K562 (cell line): ENCODE data around the gene RPL34. TPM values are rescaled to one million over a fixed set of nuclear protein-coding genes. Genes with fewer than 3 reads are reported as not detected.

ENCODE experiments used
- ATAC-seq: fragments of 200-7000 bp; cut with Tn5 transposase; 3 replicates; pipeline ENCODE4 v1.9.1; 2020; ENCODE audit warnings: moderate library complexity
- BruUV-seq: library from RNA; stranded (reverse); fragments of 400-500 nt; replicated peaks from 2 replicates; lab custom pipeline; 2021; lab: Mats Ljungman, UMichigan
- CTCF ChIA-PET: fragments of 300-600 bp; formaldehyde crosslinking; extraction: SDS; loops from one replicate; lab custom pipeline; 2021; ENCODE audit warnings: low intra/inter-chr PET ratio; lab: Yijun Ruan, JAX
- POLR2A ChIA-PET: fragments of 300-600, 350-650 bp; sonication (Branson Sonifier 250); formaldehyde crosslinking; extraction: SDS; loops from one replicate; lab custom pipeline; 2021; ENCODE audit warnings: antibody characterized with exemption, inconsistent platforms; lab: Yijun Ruan, JAX
- DNase-seq, 4 experiments: peaks; one replicate each; pipeline versions ENCODE4 v3.0.0 to v3.0.0-alpha.2; 2011 to 2018; ENCODE audit warnings: low spot score in 3 of 4, mixed read lengths in 3 of 4; ENCODE audit errors: extremely low read depth in 1 of 4
- FAIRE-seq: peaks from 2 replicates; lab custom pipeline; 2011; peaks lifted over from hg19 to GRCh38; lab: Jason Lieb, UNC
- H2AFZ ChIP-seq: 2 replicates; pipeline ENCODE4 v1.6.0; 2011; ENCODE audit warnings: low read depth, low read length, control low read depth, inconsistent platforms
- H3K27ac ChIP-seq: fragments of 200-600 bp; 3 replicates; pipeline ENCODE4 v1.8.0; 2011; ENCODE audit warnings: low read depth, mild to moderate bottlenecking, control low read depth, inconsistent platforms, low read length, moderate library complexity, mixed read lengths; ENCODE audit errors: extremely low read depth
- H3K27me3 ChIP-seq, 2 experiments: fragments of 300-600 bp in 1 of 2; 2 replicates in 1 of 2; 3 replicates in 1 of 2; pipeline versions ENCODE4 v1.6.0 to v1.8.0; 2011; ENCODE audit warnings: inconsistent platforms in 2 of 2, low read length in 2 of 2, mild to moderate bottlenecking in 1 of 2, mixed read lengths in 1 of 2, moderate library complexity in 1 of 2; ENCODE audit not compliant: control insufficient read depth in 2 of 2, insufficient read depth in 2 of 2
- H3K36me3 ChIP-seq: fragments of 300-600 bp; 3 replicates; pipeline ENCODE4 v1.8.0; 2011; ENCODE audit warnings: mild to moderate bottlenecking, low read length, inconsistent platforms; ENCODE audit not compliant: control insufficient read depth, insufficient read depth
- H3K4me1 ChIP-seq, 2 experiments: fragments of 200-600 bp in 1 of 2; replicated peaks in 1 of 2; 2 replicates in 1 of 2; 3 replicates in 1 of 2; pipeline versions ENCODE4 v1.5.1 to v1.8.0; 2011; ENCODE audit warnings: inconsistent platforms in 2 of 2, low read length in 2 of 2, mild to moderate bottlenecking in 1 of 2, mixed read lengths in 1 of 2, moderate library complexity in 1 of 2; ENCODE audit not compliant: control insufficient read depth in 2 of 2, insufficient read depth in 2 of 2
- H3K4me2 ChIP-seq: 2 replicates; pipeline ENCODE4 v1.6.1; 2011; ENCODE audit warnings: low read length, control low read depth, inconsistent platforms, mixed read lengths; ENCODE audit not compliant: insufficient read depth
- H3K4me3 ChIP-seq: fragments of 200-600 bp; sonication (generic), shearing (Covaris generic); 2 replicates; pipeline ENCODE4 v1.5.1; 2016; ENCODE audit warnings: control low read depth, inconsistent platforms
- H3K79me2 ChIP-seq: fragments of 200-600 bp; 3 replicates; pipeline ENCODE4 v1.8.0; 2011; ENCODE audit warnings: low read length, inconsistent platforms; ENCODE audit not compliant: control insufficient read depth, insufficient read depth
- H3K9ac ChIP-seq, 2 experiments: 2 replicates each; pipeline versions ENCODE4 v1.6.0 to v1.6.1; 2011; ENCODE audit warnings: low read depth in 2 of 2, low read length in 2 of 2, control low read depth in 1 of 2, inconsistent platforms in 1 of 2, mild to moderate bottlenecking in 1 of 2, mixed read lengths in 1 of 2; ENCODE audit not compliant: insufficient read depth in 1 of 2
- H3K9me1 ChIP-seq: one replicate; pipeline ENCODE4 v1.6.0; 2011; ENCODE audit warnings: inconsistent platforms, mild to moderate bottlenecking, low read length, moderate library complexity; ENCODE audit not compliant: control insufficient read depth, insufficient read depth
- H3K9me3 ChIP-seq: replicated peaks from 2 replicates; pipeline ENCODE4 v1.5.1; 2011; ENCODE audit warnings: low read depth, low read length, inconsistent platforms; ENCODE audit not compliant: control insufficient read depth, insufficient read depth
- H4K20me1 ChIP-seq: replicated peaks from 2 replicates; pipeline ENCODE4 v1.6.1; 2011; ENCODE audit warnings: low read length, inconsistent platforms, mixed read lengths; ENCODE audit not compliant: control insufficient read depth, insufficient read depth
- BRD4 ChIP-seq: fragments of 200-600 bp; sonication (generic); IDR thresholded peaks from 2 replicates; pipeline ENCODE4 v1.6.1; 2017; ENCODE audit warnings: inconsistent platforms
- KLF13 ChIP-seq: fragments of 450-650 bp; IDR thresholded peaks from 2 replicates; pipeline ENCODE4 v1.6.1; 2016; ENCODE audit warnings: missing genetic modification characterization, low read depth, mild to moderate bottlenecking, missing compliant biosample characterization, moderate library complexity, borderline replicate concordance
- MCM3 ChIP-seq: fragments of 450-650 bp; IDR thresholded peaks from 2 replicates; pipeline ENCODE4 v1.6.1; 2016
- NFRKB ChIP-seq: fragments of 450-650 bp; IDR thresholded peaks from 2 replicates; pipeline ENCODE4 v1.6.1; 2016; ENCODE audit warnings: low read depth
- TEAD4 ChIP-seq, 2 experiments: sonication (generic) in 1 of 2; formaldehyde crosslinking in 1 of 2; IDR thresholded peaks; 2 replicates each; pipeline versions ENCODE4 v1.6.1 to v1.8.0; 2012 to 2022; ENCODE audit warnings: borderline replicate concordance in 1 of 2, inconsistent platforms in 1 of 2, low read length in 1 of 2, mild to moderate bottlenecking in 1 of 2, missing genetic modification reagents in 1 of 2
- ZNF239 ChIP-seq: fragments of 250-450 bp; sonication (Bioruptor Pico); IDR thresholded peaks from 2 replicates; pipeline ENCODE4 v1.4.0; 2020; ENCODE audit warnings: mild to moderate bottlenecking
- WGBS: fragments of 100-300 bp; shearing (Covaris generic); methylation state at CpG from one replicate; pipeline ENCODE4 v1.1.6; 2016; ENCODE audit warnings: low coverage, mixed read lengths; ENCODE audit not compliant: insufficient coverage; ENCODE audit errors: missing lambda C conversion rate; 5-methylcytosine and 5-hydroxymethylcytosine counted together
- in situ Hi-C: fragments of 300-500 bp; cut with MboI; formaldehyde crosslinking; loops from 4 replicates; pipeline ENCODE4 v1.15.0; 2018; ENCODE audit warnings: inconsistent platforms, mixed read lengths
- intact Hi-C: fragments of 100-400 bp; cut with micrococcal nuclease; formaldehyde crosslinking; loops from 2 replicates; pipeline ENCODE4 v1.14.2; 2022
- polyA plus RNA-seq, 8 experiments: library from polyadenylated mRNA; depleted of rRNA in 4 of 8; stranded (reverse) in 5 of 8; unstranded in 3 of 8; fragments of >200 nt; fragmentation: Nextera tagmentation in 2 of 8; fragmentation: Illumina TruSeq in 1 of 8; extraction: Ambion mirVana in 2 of 8; extraction: Trizol in 1 of 8; gene quantifications; 2 replicates each; pipeline versions ENCODE4 v1.2.1 to v1.2.3, GENCODE V29; 2011 to 2014; ENCODE audit warnings: inconsistent platforms in 1 of 8, missing spikeins in 1 of 8
- total RNA-seq, 7 experiments: library from RNA; depleted of rRNA in 6 of 7; stranded (reverse); fragments of >200 nt in 6 of 7; fragmentation: Illumina TruSeq in 2 of 7; extraction: Trizol in 2 of 7; gene quantifications; 2 replicates each; pipeline versions ENCODE4 v1.2.1 to v1.2.3, GENCODE V29; 2011 to 2021; ENCODE audit warnings: low replicate concordance in 1 of 7
- TF ChIP-seq, protein P1 (sequence below): fragments of 450-650 bp; IDR thresholded peaks from 2 replicates; pipeline ENCODE4 v1.6.1; 2016
- TF ChIP-seq, protein P2 (sequence below): fragments of 250-450 bp; sonication (Bioruptor Pico); IDR thresholded peaks from 2 replicates; pipeline ENCODE4 v1.4.0; 2020; ENCODE audit warnings: borderline replicate concordance
- TF ChIP-seq, protein P3 (sequence below): sonication (generic); formaldehyde crosslinking; IDR thresholded peaks from 2 replicates; pipeline ENCODE4 v1.8.0; 2022; ENCODE audit warnings: mild to moderate bottlenecking, missing genetic modification reagents

The RPL34 gene
- total and polyA plus RNA-seq, 9 of the 15 experiments (the other 6 are each of a cell fraction or from before 2014, with no cell fraction given): 1,612 to 4,502 (median 2,593) TPM

DNA sequence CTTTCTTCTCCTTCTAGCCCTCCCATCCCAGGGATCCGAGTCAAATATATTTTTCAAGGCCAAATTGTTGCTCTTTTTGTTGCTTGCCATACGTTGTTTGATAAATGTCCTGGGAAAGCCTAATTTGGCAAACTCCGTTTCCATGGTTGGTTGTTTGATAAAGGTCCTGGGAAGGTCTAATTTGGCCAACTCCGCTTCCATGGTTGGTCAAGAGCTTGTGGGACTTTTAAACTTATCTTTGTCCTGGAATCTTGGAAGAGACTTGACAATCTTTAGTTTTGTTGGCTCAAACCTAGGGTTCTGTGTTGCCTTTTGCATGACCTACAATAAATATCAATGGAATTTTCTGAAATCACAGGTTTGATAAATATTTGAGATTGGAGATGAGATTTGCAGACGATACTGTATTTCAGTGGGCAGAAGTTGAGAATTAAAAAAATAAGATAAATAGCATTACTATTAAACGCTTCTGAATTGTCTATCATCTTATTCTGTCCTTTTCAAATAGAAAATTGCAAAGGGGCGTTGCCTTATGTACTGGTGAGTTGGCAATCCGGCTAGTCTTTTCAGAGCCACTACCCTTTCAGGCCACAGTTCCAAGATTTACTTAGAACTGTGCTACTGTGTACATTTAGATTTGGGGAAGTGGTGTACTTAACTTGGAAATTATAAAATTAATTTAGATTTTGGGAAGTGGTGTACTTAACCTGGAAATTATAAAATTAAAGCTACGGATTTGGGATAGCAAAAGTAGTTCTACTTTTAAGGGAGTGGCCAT lies 30.8 kb downstream of the RPL34 start:
- ATAC-seq (peak; percentile 80), FAIRE-seq (peak; percentile 58), DNase-seq (peak; percentile 33 to 48 (median 46))
- WGBS: 2% methylated on average over 9 of the region's 9 CpGs
- Histone ChIP-seq H3K27ac (peak overlapping the region; percentile 81), H3K27me3 (no peaks in the 10 kb centered on the region), H3K4me2 (peak overlapping the region; percentile 96), H3K36me3 (peaks cover 37% of the 10 kb centered on the region), H3K9me3 (no peaks in the 10 kb centered on the region), H3K9ac (peak overlapping the region; percentile 96 to 99), H2AFZ (peak overlapping the region; percentile 95), H3K4me3 (peak overlapping the region; percentile 50), H4K20me1 (no peaks in the 10 kb centered on the region), H3K79me2 (peaks cover 55% of the 10 kb centered on the region), H3K4me1 (peaks cover 0 to 3% of the 10 kb centered on the region in 2 experiments; a peak in 2 of 5 replicates), H3K9me1 (no peaks in the 10 kb centered on the region)
- BruUV-seq: no TSS peak
- intact Hi-C loops (no loop called here), in situ Hi-C loops (no loop called here)
- POLR2A ChIA-PET: interaction anchor here (0.8 to 2.7 kb wide), 4 partner anchors 13 to 31 kb away, joined by 3 to 10 read pairs (median 6); partner anchors contain the start of gene RPL34
- CTCF ChIA-PET: no interaction called here
- TF ChIP-seq, protein P1, sequence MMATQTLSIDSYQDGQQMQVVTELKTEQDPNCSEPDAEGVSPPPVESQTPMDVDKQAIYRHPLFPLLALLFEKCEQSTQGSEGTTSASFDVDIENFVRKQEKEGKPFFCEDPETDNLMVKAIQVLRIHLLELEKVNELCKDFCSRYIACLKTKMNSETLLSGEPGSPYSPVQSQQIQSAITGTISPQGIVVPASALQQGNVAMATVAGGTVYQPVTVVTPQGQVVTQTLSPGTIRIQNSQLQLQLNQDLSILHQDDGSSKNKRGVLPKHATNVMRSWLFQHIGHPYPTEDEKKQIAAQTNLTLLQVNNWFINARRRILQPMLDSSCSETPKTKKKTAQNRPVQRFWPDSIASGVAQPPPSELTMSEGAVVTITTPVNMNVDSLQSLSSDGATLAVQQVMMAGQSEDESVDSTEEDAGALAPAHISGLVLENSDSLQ: no peak
- TF ChIP-seq KLF13 (tag): 0 out of 2 replicates have a peak, but pooled peaks have one; percentile 14
- peak; percentile 46; the same call in 1 of the 2 replicates for TF ChIP-seq ZNF239 (CRISPR knock-in tag)
- TF ChIP-seq NFRKB: peak; percentile 10; the same call in 1 of the 2 replicates
- no peak for TF ChIP-seq MCM3
- TF ChIP-seq, protein P2, sequence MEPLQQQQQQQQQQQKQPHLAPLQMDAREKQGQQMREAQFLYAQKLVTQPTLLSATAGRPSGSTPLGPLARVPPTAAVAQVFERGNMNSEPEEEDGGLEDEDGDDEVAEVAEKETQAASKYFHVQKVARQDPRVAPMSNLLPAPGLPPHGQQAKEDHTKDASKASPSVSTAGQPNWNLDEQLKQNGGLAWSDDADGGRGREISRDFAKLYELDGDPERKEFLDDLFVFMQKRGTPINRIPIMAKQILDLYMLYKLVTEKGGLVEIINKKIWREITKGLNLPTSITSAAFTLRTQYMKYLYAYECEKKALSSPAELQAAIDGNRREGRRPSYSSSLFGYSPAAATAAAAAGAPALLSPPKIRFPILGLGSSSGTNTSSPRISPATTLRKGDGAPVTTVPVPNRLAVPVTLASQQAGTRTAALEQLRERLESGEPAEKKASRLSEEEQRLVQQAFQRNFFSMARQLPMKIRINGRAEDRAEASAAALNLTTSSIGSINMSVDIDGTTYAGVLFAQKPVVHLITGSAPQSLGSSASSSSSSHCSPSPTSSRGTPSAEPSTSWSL: no peak
- TF ChIP-seq, protein P3, sequence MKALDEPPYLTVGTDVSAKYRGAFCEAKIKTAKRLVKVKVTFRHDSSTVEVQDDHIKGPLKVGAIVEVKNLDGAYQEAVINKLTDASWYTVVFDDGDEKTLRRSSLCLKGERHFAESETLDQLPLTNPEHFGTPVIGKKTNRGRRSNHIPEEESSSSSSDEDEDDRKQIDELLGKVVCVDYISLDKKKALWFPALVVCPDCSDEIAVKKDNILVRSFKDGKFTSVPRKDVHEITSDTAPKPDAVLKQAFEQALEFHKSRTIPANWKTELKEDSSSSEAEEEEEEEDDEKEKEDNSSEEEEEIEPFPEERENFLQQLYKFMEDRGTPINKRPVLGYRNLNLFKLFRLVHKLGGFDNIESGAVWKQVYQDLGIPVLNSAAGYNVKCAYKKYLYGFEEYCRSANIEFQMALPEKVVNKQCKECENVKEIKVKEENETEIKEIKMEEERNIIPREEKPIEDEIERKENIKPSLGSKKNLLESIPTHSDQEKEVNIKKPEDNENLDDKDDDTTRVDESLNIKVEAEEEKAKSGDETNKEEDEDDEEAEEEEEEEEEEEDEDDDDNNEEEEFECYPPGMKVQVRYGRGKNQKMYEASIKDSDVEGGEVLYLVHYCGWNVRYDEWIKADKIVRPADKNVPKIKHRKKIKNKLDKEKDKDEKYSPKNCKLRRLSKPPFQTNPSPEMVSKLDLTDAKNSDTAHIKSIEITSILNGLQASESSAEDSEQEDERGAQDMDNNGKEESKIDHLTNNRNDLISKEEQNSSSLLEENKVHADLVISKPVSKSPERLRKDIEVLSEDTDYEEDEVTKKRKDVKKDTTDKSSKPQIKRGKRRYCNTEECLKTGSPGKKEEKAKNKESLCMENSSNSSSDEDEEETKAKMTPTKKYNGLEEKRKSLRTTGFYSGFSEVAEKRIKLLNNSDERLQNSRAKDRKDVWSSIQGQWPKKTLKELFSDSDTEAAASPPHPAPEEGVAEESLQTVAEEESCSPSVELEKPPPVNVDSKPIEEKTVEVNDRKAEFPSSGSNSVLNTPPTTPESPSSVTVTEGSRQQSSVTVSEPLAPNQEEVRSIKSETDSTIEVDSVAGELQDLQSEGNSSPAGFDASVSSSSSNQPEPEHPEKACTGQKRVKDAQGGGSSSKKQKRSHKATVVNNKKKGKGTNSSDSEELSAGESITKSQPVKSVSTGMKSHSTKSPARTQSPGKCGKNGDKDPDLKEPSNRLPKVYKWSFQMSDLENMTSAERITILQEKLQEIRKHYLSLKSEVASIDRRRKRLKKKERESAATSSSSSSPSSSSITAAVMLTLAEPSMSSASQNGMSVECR: 0 out of 2 replicates have a peak, but pooled peaks have one; percentile 17
- 0 out of 2 replicates have a peak, but pooled peaks have one; percentile 3 for TF ChIP-seq TEAD4 (IDR thresholded peaks at IDR 0.05; ENCODE audit: low read length)
- TF ChIP-seq TEAD4 (CRISPR knock-in tag; IDR thresholded peaks at IDR 0.05; ENCODE audit: borderline replicate concordance): no peak
- TF ChIP-seq BRD4: 0 out of 2 replicates have a peak, but pooled peaks have one; percentile 33
